ENCODE results near the gene LRGUK. TPM values are rescaled to one million over a fixed set of nuclear protein-coding genes. Genes with fewer than 3 reads are reported as not detected.

The LRGUK gene
- total RNA-seq, 1 experiment from 2014 or later: 0.49 TPM

DNA sequence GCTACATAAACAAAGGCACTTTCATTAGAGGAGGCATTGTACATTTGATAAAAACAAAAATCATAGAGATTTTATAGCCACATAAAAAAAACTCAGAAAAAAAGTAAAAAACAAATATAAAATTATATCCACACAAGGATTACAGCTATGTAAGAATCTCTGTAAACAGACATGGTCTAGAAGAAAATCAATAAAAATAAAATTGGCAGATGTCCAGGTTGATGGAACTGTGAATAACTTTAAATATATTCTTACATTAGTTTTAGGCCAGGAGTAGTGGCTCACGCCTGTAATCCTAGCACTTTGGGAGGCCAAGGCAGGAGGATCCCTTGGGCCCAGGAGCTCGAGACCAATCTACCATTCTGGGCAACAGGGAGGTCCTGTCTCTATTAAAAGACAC is 170.3 kb downstream of the LRGUK start:
- ATAC-seq (no peak), DNase-seq (ENCODE audit: low read depth, low spot score) (no peak)
- no peaks in the 10 kb centered on the region for H3K27me3 ChIP-seq (ENCODE audit: insufficient read depth, low read length)
- intact Hi-C loops (cut with micrococcal nuclease): no loop called here
- BruUV-seq (replicated peaks): no TSS peak
- H3K27ac ChIP-seq (ENCODE audit: low read depth, low read length): no peak overlapping the region
- no peak overlapping the region for H2AFZ ChIP-seq (ENCODE audit: low read depth, low read length, poor library complexity, severe bottlenecking)
- H3K36me3 ChIP-seq (ENCODE audit: control insufficient read depth in 1 of 2, insufficient read depth in 2 of 2, low read length in 2 of 2): peaks cover 3 to 8% of the 10 kb centered on the region in 2 experiments; a peak in 2 of 4 replicates
- ChIA-PET RAD21 (ENCODE audit: low non-redundant PET in 1 of 2, low total read pairs in 2 of 2, uncharacterized antibody in 2 of 2, unreplicated experiment in 2 of 2) (no interaction called here), POLR2A (no interaction called here), CTCF (no interaction called here)
- H3K4me3 ChIP-seq (replicated peaks in 1 of 2; ENCODE audit: low read depth in 1 of 2, low read length in 2 of 2): no peak overlapping the region
- H3K79me2 ChIP-seq (ENCODE audit: insufficient read depth, low read length): no peaks in the 10 kb centered on the region
- no peaks in the 10 kb centered on the region for H4K20me1 ChIP-seq (ENCODE audit: insufficient read depth)
- no peaks in the 10 kb centered on the region for H3K9me2 ChIP-seq (ENCODE audit: insufficient read depth)
- H3K9me3 ChIP-seq (ENCODE audit: control insufficient read depth in 1 of 2, insufficient read depth in 1 of 2, low read depth in 1 of 2, low read length in 2 of 2): no peaks in the 10 kb centered on the region
- no peak for TF ChIP-seq POLR2AphosphoS5 (IDR thresholded peaks at IDR 0.05; ENCODE audit: low read depth, low read length)
- TF ChIP-seq, protein P1, sequence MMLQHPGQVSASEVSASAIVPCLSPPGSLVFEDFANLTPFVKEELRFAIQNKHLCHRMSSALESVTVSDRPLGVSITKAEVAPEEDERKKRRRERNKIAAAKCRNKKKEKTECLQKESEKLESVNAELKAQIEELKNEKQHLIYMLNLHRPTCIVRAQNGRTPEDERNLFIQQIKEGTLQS (IDR thresholded peaks at IDR 0.05): no peak
- no peak for TF ChIP-seq CEBPB (IDR thresholded peaks at IDR 0.05; ENCODE audit: low read depth)
- TF ChIP-seq, protein P2, sequence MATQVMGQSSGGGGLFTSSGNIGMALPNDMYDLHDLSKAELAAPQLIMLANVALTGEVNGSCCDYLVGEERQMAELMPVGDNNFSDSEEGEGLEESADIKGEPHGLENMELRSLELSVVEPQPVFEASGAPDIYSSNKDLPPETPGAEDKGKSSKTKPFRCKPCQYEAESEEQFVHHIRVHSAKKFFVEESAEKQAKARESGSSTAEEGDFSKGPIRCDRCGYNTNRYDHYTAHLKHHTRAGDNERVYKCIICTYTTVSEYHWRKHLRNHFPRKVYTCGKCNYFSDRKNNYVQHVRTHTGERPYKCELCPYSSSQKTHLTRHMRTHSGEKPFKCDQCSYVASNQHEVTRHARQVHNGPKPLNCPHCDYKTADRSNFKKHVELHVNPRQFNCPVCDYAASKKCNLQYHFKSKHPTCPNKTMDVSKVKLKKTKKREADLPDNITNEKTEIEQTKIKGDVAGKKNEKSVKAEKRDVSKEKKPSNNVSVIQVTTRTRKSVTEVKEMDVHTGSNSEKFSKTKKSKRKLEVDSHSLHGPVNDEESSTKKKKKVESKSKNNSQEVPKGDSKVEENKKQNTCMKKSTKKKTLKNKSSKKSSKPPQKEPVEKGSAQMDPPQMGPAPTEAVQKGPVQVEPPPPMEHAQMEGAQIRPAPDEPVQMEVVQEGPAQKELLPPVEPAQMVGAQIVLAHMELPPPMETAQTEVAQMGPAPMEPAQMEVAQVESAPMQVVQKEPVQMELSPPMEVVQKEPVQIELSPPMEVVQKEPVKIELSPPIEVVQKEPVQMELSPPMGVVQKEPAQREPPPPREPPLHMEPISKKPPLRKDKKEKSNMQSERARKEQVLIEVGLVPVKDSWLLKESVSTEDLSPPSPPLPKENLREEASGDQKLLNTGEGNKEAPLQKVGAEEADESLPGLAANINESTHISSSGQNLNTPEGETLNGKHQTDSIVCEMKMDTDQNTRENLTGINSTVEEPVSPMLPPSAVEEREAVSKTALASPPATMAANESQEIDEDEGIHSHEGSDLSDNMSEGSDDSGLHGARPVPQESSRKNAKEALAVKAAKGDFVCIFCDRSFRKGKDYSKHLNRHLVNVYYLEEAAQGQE (IDR thresholded peaks at IDR 0.05; ENCODE audit: low read depth): no peak
- no peak for TF ChIP-seq YY1 (IDR thresholded peaks at IDR 0.05; ENCODE audit: extremely low read depth, insufficient replicate concordance, low read depth, low read length)
- TF ChIP-seq ELF1 (IDR thresholded peaks at IDR 0.05; ENCODE audit: borderline replicate concordance, low read depth): no peak
- TF ChIP-seq, protein P3, sequence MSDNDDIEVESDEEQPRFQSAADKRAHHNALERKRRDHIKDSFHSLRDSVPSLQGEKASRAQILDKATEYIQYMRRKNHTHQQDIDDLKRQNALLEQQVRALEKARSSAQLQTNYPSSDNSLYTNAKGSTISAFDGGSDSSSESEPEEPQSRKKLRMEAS (IDR thresholded peaks at IDR 0.05): no peak
- no peak overlapping the region for H3K4me2 ChIP-seq (ENCODE audit: low read length)
- H3K9ac ChIP-seq (ENCODE audit: low read length): no peak overlapping the region
- H3K4me1 ChIP-seq (ENCODE audit: control insufficient read depth in 1 of 2, insufficient read depth in 2 of 2, low read length in 2 of 2): no peaks in the 10 kb centered on the region

Data from HCT116 (cell line).